Stimulated activated CD4-positive, alpha-beta T cell treated with anti-CD3 and anti-CD28 coated beads, Interleukin-4, amount 100 ng/mL, for 48 hours (primary cell): ENCODE measurements around the gene SLC13A2.
A peak's percentile ranks its signal among the peaks of the same experiment; 100 is the strongest.

Experiments
- DNase-seq, 2 donors: peaks; one replicate each; pipeline ENCODE4 v3.0.0-alpha.2; 2020; ENCODE audit warnings: low read depth in 2 of 2

Gene SLC13A2

GRCh38 chr17:28492352-28493310, 19.2 kb downstream of the SLC13A2 start:
- DNase-seq = no peak

GRCh38 chr17:28493460-28493859, 20.0 kb downstream of the SLC13A2 start:
- DNase-seq = no peak

GRCh38 chr17:28494445-28495188, 21.2 kb downstream of the SLC13A2 start:
- peak; percentile 73 to 76 for DNase-seq

- no peak for DNase-seq
Observed at GRCh38 chr17:28495635-28496034, 22.2 kb downstream of the SLC13A2 start.

- no peak for DNase-seq
Observed at GRCh38 chr17:28497931-28498330, 24.5 kb downstream of the SLC13A2 start.

- no peak for DNase-seq
Observed at GRCh38 chr17:28498652-28499363, 25.4 kb downstream of the SLC13A2 start.

- DNase-seq = no peak
Observed at GRCh38 chr17:28499364-28499664, 25.9 kb downstream of the SLC13A2 start.

GRCh38 chr17:28499684-28500357, 26.4 kb downstream of the SLC13A2 start:
- DNase-seq = no peak

- no peak for DNase-seq
Observed at GRCh38 chr17:28500712-28501379, 27.4 kb downstream of the SLC13A2 start.

- DNase-seq = no peak
Observed at GRCh38 chr17:28501421-28502284, 28.2 kb downstream of the SLC13A2 start.

GRCh38 chr17:28503420-28503819, 30.0 kb downstream of the SLC13A2 start:
- no peak for DNase-seq

GRCh38 chr17:28505986-28506665, 32.7 kb downstream of the SLC13A2 start, which contains the start of gene FOXN1:
TSS of gene FOXN1 (plus strand) at chr17:28506348. CDS start at chr17:28523970, 17,622 bp downstream.
- no peak for DNase-seq

GRCh38 chr17:28506763-28507487, 33.5 kb downstream of the SLC13A2 start:
- no peak for DNase-seq

- DNase-seq = no peak
Observed at GRCh38 chr17:28507567-28508203, 34.2 kb downstream of the SLC13A2 start.

GRCh38 chr17:28508211-28508724, 34.8 kb downstream of the SLC13A2 start:
- no peak for DNase-seq

- no peak for DNase-seq
Observed at GRCh38 chr17:28509789-28510188, 36.3 kb downstream of the SLC13A2 start.

- no peak for DNase-seq
Observed at GRCh38 chr17:28511858-28512461, 38.5 kb downstream of the SLC13A2 start.

GRCh38 chr17:28513476-28513875, 40.0 kb downstream of the SLC13A2 start:
- DNase-seq = no peak
